ENCODE measurements around the gene CLPTM1L. TPM values are rescaled to one million over a fixed set of nuclear protein-coding genes. Genes with fewer than 3 reads are reported as not detected.

Gene CLPTM1L
- polyA plus RNA-seq, 4 donors, result 116 to 141 (median 125) TPM

- DNase-seq (ENCODE audit: low read depth in 4 of 4, low spot score in 3 of 4), result no peak
These were observed 26.9 kb downstream of the CLPTM1L start for GRCh38 chr5:1317921-1318565.

- DNase-seq (ENCODE audit: low read depth in 4 of 4, low spot score in 3 of 4), result no peak
These were observed 28.1 kb downstream of the CLPTM1L start for GRCh38 chr5:1316588-1317340.

- DNase-seq (ENCODE audit: low read depth in 4 of 4, low spot score in 3 of 4), result peak in 2 of 4 donors; percentile 28 to 46
These were observed 29.0 kb downstream of the CLPTM1L start for GRCh38 chr5:1315709-1316587.

GRCh38 chr5:1315018-1315708 lies 29.7 kb downstream of the CLPTM1L start:
- no peak for DNase-seq (ENCODE audit: low read depth in 4 of 4, low spot score in 3 of 4)

- no peak for DNase-seq (ENCODE audit: low read depth in 4 of 4, low spot score in 3 of 4)
These were observed 30.3 kb downstream of the CLPTM1L start for GRCh38 chr5:1314564-1314982.

GRCh38 chr5:1312993-1313833 lies 31.7 kb downstream of the CLPTM1L start:
- no peak for DNase-seq (ENCODE audit: low read depth in 4 of 4, low spot score in 3 of 4)

GRCh38 chr5:1312206-1312605 lies 32.7 kb downstream of the CLPTM1L start:
- no peak for DNase-seq (ENCODE audit: low read depth in 4 of 4, low spot score in 3 of 4)

- no peak for DNase-seq (ENCODE audit: low read depth in 4 of 4, low spot score in 3 of 4)
These were observed 33.4 kb downstream of the CLPTM1L start for GRCh38 chr5:1311439-1312055.

- no peak for DNase-seq (ENCODE audit: low read depth in 4 of 4, low spot score in 3 of 4)
These were observed 34.8 kb downstream of the CLPTM1L start for GRCh38 chr5:1310118-1310517.

- DNase-seq (ENCODE audit: low read depth in 4 of 4, low spot score in 3 of 4), result no peak
These were observed 40.9 kb downstream of the CLPTM1L start for GRCh38 chr5:1304033-1304432.

GRCh38 chr5:1302258-1302657 lies 42.6 kb downstream of the CLPTM1L start:
- DNase-seq (ENCODE audit: low read depth in 4 of 4, low spot score in 3 of 4), result no peak

- DNase-seq (ENCODE audit: low read depth in 4 of 4, low spot score in 3 of 4), result no peak
These were observed 44.3 kb downstream of the CLPTM1L start for GRCh38 chr5:1300581-1301083.

- DNase-seq (ENCODE audit: low read depth in 4 of 4, low spot score in 3 of 4), result no peak
These were observed 44.9 kb downstream of the CLPTM1L start for GRCh38 chr5:1299961-1300360.

- no peak for DNase-seq (ENCODE audit: low read depth in 4 of 4, low spot score in 3 of 4)
These were observed 45.4 kb downstream of the CLPTM1L start for GRCh38 chr5:1299511-1299850.

GRCh38 chr5:1298723-1299510 lies 46.0 kb downstream of the CLPTM1L start:
- no peak for DNase-seq (ENCODE audit: low read depth in 4 of 4, low spot score in 3 of 4)

GRCh38 chr5:1298067-1298551 lies 46.8 kb downstream of the CLPTM1L start:
- no peak for DNase-seq (ENCODE audit: low read depth in 4 of 4, low spot score in 3 of 4)

- no peak for DNase-seq (ENCODE audit: low read depth in 4 of 4, low spot score in 3 of 4)
These were observed 47.7 kb downstream of the CLPTM1L start for GRCh38 chr5:1297243-1297642.

- DNase-seq (ENCODE audit: low read depth in 4 of 4, low spot score in 3 of 4), result no peak
These were observed 49.3 kb downstream of the CLPTM1L start for GRCh38 chr5:1295650-1296037.
